GM12878 (cell line): ENCODE results near the gene CACNA2D3. TPM values are rescaled to one million over a fixed set of nuclear protein-coding genes. Genes with fewer than 3 reads are reported as not detected.

Source experiments
- ATAC-seq: fragments of 200-7000 bp; cut with Tn5 transposase; 3 replicates; pipeline ENCODE4 v1.9.1; 2020; ENCODE audit warnings: mild to moderate bottlenecking, moderate library complexity
- BruUV-seq: library from RNA; stranded (reverse); fragments of 400-500 nt; replicated peaks from 2 replicates; lab custom pipeline; 2021; lab: Mats Ljungman, UMichigan
- CTCF ChIA-PET: fragments of 300-600 bp; sonication (Branson Sonifier 250); formaldehyde crosslinking; extraction: SDS; loops from one replicate; lab custom pipeline; 2021; ENCODE audit warnings: inconsistent platforms; lab: Yijun Ruan, JAX
- POLR2A ChIA-PET: fragments of 350-600 bp; formaldehyde crosslinking; extraction: SDS; loops from one replicate; lab custom pipeline; 2021; ENCODE audit warnings: inconsistent platforms; lab: Charles Lee
- RAD21 ChIA-PET: fragments of 300-600 bp; sonication (Branson Sonifier 250); formaldehyde crosslinking; loops from one replicate; lab custom pipeline; 2023; ENCODE audit warnings: antibody characterized with exemption; ENCODE audit not compliant: unreplicated experiment; lab: Charles Lee
- SMC1A ChIA-PET: fragments of 300-600 bp; sonication (Branson Sonifier 250); formaldehyde crosslinking; loops from one replicate; lab custom pipeline; 2023; ENCODE audit not compliant: unreplicated experiment, uncharacterized antibody; lab: Charles Lee
- DNase-seq: peaks from one replicate; pipeline ENCODE4 v3.0.0-alpha.2; 2011; ENCODE audit warnings: low read depth, low spot score
- FAIRE-seq: peaks from 3 replicates; lab custom pipeline; 2011; peaks lifted over from hg19 to GRCh38; lab: Jason Lieb, UNC
- H2AFZ ChIP-seq: 2 replicates; pipeline ENCODE4 v1.6.0; 2011; ENCODE audit warnings: low read depth, low read length, control low read depth; ENCODE audit not compliant: control insufficient read depth
- H3K27ac ChIP-seq: 2 replicates; pipeline ENCODE4 v1.5.1; 2011; ENCODE audit warnings: control low read depth; ENCODE audit not compliant: control insufficient read depth, insufficient read depth
- H3K27me3 ChIP-seq, 2 experiments: replicated peaks in 1 of 2; 2 replicates each; pipeline versions ENCODE4 v1.6.0 to v1.6.1; 2011; ENCODE audit warnings: low read length in 1 of 2; ENCODE audit not compliant: control insufficient read depth in 2 of 2, insufficient read depth in 2 of 2
- H3K36me3 ChIP-seq, 2 experiments: 2 replicates each; pipeline ENCODE4 v1.5.1; 2011; ENCODE audit warnings: low read length in 1 of 2; ENCODE audit not compliant: control insufficient read depth in 2 of 2, insufficient read depth in 2 of 2
- H3K4me1 ChIP-seq: 2 replicates; pipeline ENCODE4 v1.6.1; 2011; ENCODE audit warnings: mild to moderate bottlenecking, low read length, moderate library complexity, mixed read lengths; ENCODE audit not compliant: control insufficient read depth, insufficient read depth
- H3K4me2 ChIP-seq: 2 replicates; pipeline ENCODE4 v1.6.0; 2011; ENCODE audit warnings: control low read depth; ENCODE audit not compliant: control insufficient read depth, insufficient read depth
- H3K4me3 ChIP-seq: fragments of 200-600 bp; sonication (generic); 2 replicates; pipeline ENCODE4 v1.5.1; 2016
- H3K79me2 ChIP-seq: 2 replicates; pipeline ENCODE4 v1.6.0; 2011; ENCODE audit warnings: low read length; ENCODE audit not compliant: control insufficient read depth, insufficient read depth
- H3K9ac ChIP-seq: 2 replicates; pipeline ENCODE4 v1.8.0; 2011; ENCODE audit warnings: low read length, control low read depth, mixed read lengths; ENCODE audit not compliant: control insufficient read depth, insufficient read depth
- H3K9me3 ChIP-seq: replicated peaks from 3 replicates; pipeline ENCODE4 v1.5.1; 2011; ENCODE audit warnings: mild to moderate bottlenecking, low read length; ENCODE audit not compliant: control insufficient read depth, insufficient read depth
- H4K20me1 ChIP-seq: 2 replicates; pipeline ENCODE4 v1.6.0; 2011; ENCODE audit not compliant: control insufficient read depth, insufficient read depth
- IRF4 ChIP-seq: IDR thresholded peaks from 2 replicates; pipeline ENCODE4 v1.6.1; 2011; ENCODE audit warnings: low read depth, low read length
- JUNB ChIP-seq: IDR thresholded peaks from 2 replicates; pipeline ENCODE4 v1.6.1; 2016; ENCODE audit warnings: antibody characterized with exemption, mild to moderate bottlenecking
- LARP7 ChIP-seq: fragments of 450-650 bp; IDR thresholded peaks from 2 replicates; pipeline ENCODE4 v1.6.1; 2017; ENCODE audit warnings: mild to moderate bottlenecking
- SMARCA5 ChIP-seq: fragments of 450-650 bp; IDR thresholded peaks from 2 replicates; pipeline ENCODE4 v1.6.1; 2017; ENCODE audit warnings: mild to moderate bottlenecking
- SMC3 ChIP-seq: IDR thresholded peaks from 2 replicates; pipeline ENCODE4 v1.6.1; 2011; ENCODE audit warnings: low read length, improper control_type of control experiment, borderline replicate concordance
- WGBS: methylation state at CpG from one replicate; pipeline ENCODE4 v1.1.6; 2016; ENCODE audit warnings: low lambda C conversion rate; ENCODE audit not compliant: insufficient replicate concordance, insufficient coverage; ENCODE audit errors: missing lambda C conversion rate; 5-methylcytosine and 5-hydroxymethylcytosine counted together
- in situ Hi-C: fragments of 300-500 bp; cut with MboI; formaldehyde crosslinking; loops from 9 replicates; pipeline ENCODE4 v1.14.3; 2018; ENCODE audit warnings: mixed read lengths
- intact Hi-C: fragments of 100-400 bp; cut with micrococcal nuclease; formaldehyde crosslinking; loops from one replicate; pipeline ENCODE4 v1.14.2; 2022; ENCODE audit not compliant: unreplicated experiment
- polyA plus RNA-seq, 11 experiments: library from polyadenylated mRNA; depleted of rRNA in 4 of 11; unstranded in 6 of 11; stranded (reverse) in 5 of 11; fragments of >200 nt; fragmentation: Nextera tagmentation in 4 of 11; fragmentation: Illumina TruSeq in 1 of 11; extraction: Ambion mirVana in 4 of 11; extraction: Trizol in 1 of 11; gene quantifications; 1 replicate in 1 of 11; 2 replicates in 10 of 11; pipeline versions ENCODE4 v1.2.1 to v1.2.3, GENCODE V29; 2011 to 2016; ENCODE audit warnings: inconsistent platforms in 2 of 11, missing spikeins in 2 of 11, low read depth in 1 of 11
- total RNA-seq, 4 experiments: library from RNA; depleted of rRNA in 3 of 4; stranded (reverse); fragments of >200 nt in 3 of 4; fragmentation: Illumina TruSeq in 1 of 4; extraction: Trizol in 1 of 4; gene quantifications; 2 replicates each; pipeline versions ENCODE4 v1.2.1 to v1.2.3, GENCODE V29; 2013 to 2021
- TF ChIP-seq, protein P1 (sequence below): fragments of 450-650 bp; IDR thresholded peaks from 2 replicates; pipeline ENCODE4 v1.6.1; 2017; ENCODE audit warnings: mild to moderate bottlenecking, moderate library complexity

Gene CACNA2D3
- total and polyA plus RNA-seq, 10 of the 15 experiments (the other 5 are each of a cell fraction or from before 2014, with no cell fraction given), result not detected

DNA sequence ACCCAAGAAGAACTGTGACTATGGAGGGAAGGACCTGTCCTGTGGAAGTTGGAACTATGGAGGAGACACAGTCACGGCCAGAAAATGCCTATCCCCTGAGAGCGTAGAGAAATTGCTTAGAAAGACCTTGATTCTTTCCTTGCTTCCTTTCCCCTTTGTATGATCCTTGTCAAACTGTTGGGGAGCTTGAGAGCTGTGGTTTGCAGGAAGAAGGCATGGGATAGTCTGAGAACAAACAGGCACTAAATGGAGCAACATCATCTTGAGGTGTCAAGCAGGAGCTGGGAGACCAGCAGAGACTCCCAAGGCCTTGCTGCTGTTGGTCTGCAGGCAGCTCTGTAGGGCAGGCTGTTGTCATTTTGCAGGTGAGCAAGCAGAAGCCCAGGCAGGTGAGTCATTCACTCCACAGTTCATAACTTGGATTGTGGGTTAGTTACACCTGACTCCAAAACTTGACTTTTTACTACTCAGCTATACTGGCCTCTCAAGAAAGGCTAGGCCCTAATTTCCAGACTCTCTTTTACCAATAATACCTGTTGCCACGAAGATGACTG is 506.6 kb downstream of the CACNA2D3 start:
- SMC1A ChIA-PET, result no interaction called here
- Histone ChIP-seq H3K9ac (no peak overlapping the region), H3K9me3 (no peaks in the 10 kb centered on the region), H3K4me2 (no peak overlapping the region), H3K27me3 (no peaks in the 10 kb centered on the region; a peak in 1 of 4 replicates), H4K20me1 (no peaks in the 10 kb centered on the region), H3K4me3 (no peak overlapping the region), H2AFZ (no peak overlapping the region), H3K79me2 (no peaks in the 10 kb centered on the region), H3K27ac (no peak overlapping the region), H3K36me3 (no peaks in the 10 kb centered on the region), H3K4me1 (no peaks in the 10 kb centered on the region)
- WGBS, result 0% methylated on average over 3 of the region's 3 CpGs
- BruUV-seq, result no TSS peak
- ATAC-seq, result no peak
- RAD21 ChIA-PET, result no interaction called here
- DNase-seq, result no peak
- POLR2A ChIA-PET, result no interaction called here
- intact Hi-C loops (no loop called here), in situ Hi-C loops (no loop called here)
- CTCF ChIA-PET, result no interaction called here
- TF ChIP-seq IRF4 (no peak), LARP7 (no peak), SMC3 (no peak), JUNB (no peak), SMARCA5 (no peak)
- TF ChIP-seq, protein P1, sequence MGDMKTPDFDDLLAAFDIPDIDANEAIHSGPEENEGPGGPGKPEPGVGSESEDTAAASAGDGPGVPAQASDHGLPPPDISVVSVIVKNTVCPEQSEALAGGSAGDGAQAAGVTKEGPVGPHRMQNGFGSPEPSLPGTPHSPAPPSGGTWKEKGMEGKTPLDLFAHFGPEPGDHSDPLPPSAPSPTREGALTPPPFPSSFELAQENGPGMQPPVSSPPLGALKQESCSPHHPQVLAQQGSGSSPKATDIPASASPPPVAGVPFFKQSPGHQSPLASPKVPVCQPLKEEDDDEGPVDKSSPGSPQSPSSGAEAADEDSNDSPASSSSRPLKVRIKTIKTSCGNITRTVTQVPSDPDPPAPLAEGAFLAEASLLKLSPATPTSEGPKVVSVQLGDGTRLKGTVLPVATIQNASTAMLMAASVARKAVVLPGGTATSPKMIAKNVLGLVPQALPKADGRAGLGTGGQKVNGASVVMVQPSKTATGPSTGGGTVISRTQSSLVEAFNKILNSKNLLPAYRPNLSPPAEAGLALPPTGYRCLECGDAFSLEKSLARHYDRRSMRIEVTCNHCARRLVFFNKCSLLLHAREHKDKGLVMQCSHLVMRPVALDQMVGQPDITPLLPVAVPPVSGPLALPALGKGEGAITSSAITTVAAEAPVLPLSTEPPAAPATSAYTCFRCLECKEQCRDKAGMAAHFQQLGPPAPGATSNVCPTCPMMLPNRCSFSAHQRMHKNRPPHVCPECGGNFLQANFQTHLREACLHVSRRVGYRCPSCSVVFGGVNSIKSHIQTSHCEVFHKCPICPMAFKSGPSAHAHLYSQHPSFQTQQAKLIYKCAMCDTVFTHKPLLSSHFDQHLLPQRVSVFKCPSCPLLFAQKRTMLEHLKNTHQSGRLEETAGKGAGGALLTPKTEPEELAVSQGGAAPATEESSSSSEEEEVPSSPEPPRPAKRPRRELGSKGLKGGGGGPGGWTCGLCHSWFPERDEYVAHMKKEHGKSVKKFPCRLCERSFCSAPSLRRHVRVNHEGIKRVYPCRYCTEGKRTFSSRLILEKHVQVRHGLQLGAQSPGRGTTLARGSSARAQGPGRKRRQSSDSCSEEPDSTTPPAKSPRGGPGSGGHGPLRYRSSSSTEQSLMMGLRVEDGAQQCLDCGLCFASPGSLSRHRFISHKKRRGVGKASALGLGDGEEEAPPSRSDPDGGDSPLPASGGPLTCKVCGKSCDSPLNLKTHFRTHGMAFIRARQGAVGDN, result no peak
- no peak for FAIRE-seq
